Kidney epithelial cell (primary cell): ENCODE results near the gene EPHX1. TPM values are rescaled to one million over a fixed set of nuclear protein-coding genes. Genes with fewer than 3 reads are reported as not detected.

ENCODE experiments used
- DNase-seq: peaks from one replicate; pipeline ENCODE4 v3.0.0-alpha.2; 2010; ENCODE audit warnings: low read depth
- H3K27me3 ChIP-seq: 2 replicates; pipeline ENCODE4 v1.6.0; 2011; ENCODE audit warnings: low read length; ENCODE audit not compliant: control insufficient read depth, insufficient read depth
- H3K36me3 ChIP-seq: 2 replicates; pipeline ENCODE4 v1.5.1; 2011; ENCODE audit warnings: low read length; ENCODE audit not compliant: control insufficient read depth, insufficient read depth
- H3K4me3 ChIP-seq: 2 replicates; pipeline ENCODE4 v1.5.1; 2011; ENCODE audit warnings: low read depth, mild to moderate bottlenecking, control low read depth, low read length
- total RNA-seq: library from RNA; depleted of rRNA; stranded (reverse); fragments of >200 nt; gene quantifications from 2 replicates; pipeline ENCODE4 v1.2.3, GENCODE V29; 2015
- TF ChIP-seq, protein P1 (sequence below): IDR thresholded peaks from 2 replicates; pipeline ENCODE4 v1.5.1; 2011; ENCODE audit warnings: mild to moderate bottlenecking, moderate library complexity, low read length, control low read depth, inconsistent platforms; ENCODE audit not compliant: insufficient read depth, poor library complexity, severe bottlenecking

EPHX1 gene
- total RNA-seq, 1 donor from 2014 or later = 23.6 TPM

- DNase-seq = no peak
- TF ChIP-seq, protein P1, sequence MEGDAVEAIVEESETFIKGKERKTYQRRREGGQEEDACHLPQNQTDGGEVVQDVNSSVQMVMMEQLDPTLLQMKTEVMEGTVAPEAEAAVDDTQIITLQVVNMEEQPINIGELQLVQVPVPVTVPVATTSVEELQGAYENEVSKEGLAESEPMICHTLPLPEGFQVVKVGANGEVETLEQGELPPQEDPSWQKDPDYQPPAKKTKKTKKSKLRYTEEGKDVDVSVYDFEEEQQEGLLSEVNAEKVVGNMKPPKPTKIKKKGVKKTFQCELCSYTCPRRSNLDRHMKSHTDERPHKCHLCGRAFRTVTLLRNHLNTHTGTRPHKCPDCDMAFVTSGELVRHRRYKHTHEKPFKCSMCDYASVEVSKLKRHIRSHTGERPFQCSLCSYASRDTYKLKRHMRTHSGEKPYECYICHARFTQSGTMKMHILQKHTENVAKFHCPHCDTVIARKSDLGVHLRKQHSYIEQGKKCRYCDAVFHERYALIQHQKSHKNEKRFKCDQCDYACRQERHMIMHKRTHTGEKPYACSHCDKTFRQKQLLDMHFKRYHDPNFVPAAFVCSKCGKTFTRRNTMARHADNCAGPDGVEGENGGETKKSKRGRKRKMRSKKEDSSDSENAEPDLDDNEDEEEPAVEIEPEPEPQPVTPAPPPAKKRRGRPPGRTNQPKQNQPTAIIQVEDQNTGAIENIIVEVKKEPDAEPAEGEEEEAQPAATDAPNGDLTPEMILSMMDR = no peak
- Histone ChIP-seq H3K36me3 (no peaks in the 10 kb centered on the region), H3K4me3 (no peak overlapping the region), H3K27me3 (no peaks in the 10 kb centered on the region)
Observed at GRCh38 chr1:225765982-225766674, 43.8 kb upstream of the EPHX1 start.

GRCh38 chr1:225766967-225767633, 42.8 kb upstream of the EPHX1 start:
- H3K36me3 ChIP-seq = no peaks in the 10 kb centered on the region
- DNase-seq = no peak
- no peaks in the 10 kb centered on the region for H3K27me3 ChIP-seq
- no peak overlapping the region for H3K4me3 ChIP-seq
- TF ChIP-seq, protein P1 = no peak

DNA sequence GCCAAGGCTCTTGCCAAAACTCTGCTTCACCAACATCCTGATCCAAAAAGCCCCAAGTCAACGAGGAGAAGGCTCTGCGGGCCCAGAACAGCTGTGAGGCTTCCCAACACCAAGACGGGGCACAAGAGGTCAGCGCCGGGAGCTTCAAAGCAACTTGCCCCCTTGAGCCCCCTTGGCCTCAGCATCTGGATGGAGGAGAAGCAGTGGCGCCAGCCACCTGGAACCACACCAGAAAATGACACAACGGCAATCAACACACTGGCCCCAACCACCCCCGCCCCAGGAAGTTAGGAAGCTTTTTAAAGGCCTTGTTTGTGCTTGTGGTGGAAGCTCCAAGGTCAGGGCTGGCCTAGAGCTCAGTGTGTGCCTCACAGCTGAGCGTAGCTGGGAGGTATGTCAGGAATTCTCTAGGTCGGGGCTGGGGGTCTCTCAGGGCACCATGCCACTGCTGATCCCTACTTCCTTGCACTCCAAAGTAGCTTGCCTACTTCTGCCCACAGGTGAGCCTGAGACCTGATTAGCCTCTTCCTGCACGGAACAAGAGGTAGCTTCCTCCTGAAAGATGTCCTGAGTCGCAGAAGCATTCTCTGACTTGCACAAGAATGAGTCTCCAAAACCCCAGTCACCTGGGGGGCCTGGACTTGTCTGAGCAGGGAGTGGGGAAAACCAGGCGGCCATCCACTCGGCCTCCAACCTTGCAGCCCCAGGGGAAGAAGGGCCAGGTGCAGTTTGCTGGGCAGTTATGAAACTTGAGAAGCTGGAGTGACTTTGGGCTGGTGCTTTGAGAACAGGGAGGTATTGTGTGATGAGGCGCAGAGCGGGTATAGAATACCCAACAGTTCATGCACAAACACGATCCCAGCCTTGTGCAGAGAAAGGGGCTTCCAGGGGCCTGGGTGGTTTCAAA, 42.0 kb upstream of the EPHX1 start:
- no peaks in the 10 kb centered on the region for H3K36me3 ChIP-seq
- no peak for DNase-seq
- H3K4me3 ChIP-seq = no peak overlapping the region
- H3K27me3 ChIP-seq = no peaks in the 10 kb centered on the region
- TF ChIP-seq, protein P1 = no peak

- H3K27me3 ChIP-seq = no peaks in the 10 kb centered on the region
- DNase-seq = no peak
- TF ChIP-seq, protein P1 = no peak
- H3K4me3 ChIP-seq = no peak overlapping the region
- H3K36me3 ChIP-seq = no peaks in the 10 kb centered on the region
Observed at GRCh38 chr1:225768662-225769426, 41.1 kb upstream of the EPHX1 start.

- TF ChIP-seq, protein P1 = no peak
- no peaks in the 10 kb centered on the region for H3K36me3 ChIP-seq
- H3K27me3 ChIP-seq = no peaks in the 10 kb centered on the region
- no peak for DNase-seq
- no peak overlapping the region for H3K4me3 ChIP-seq
Observed at GRCh38 chr1:225769687-225770086, 40.2 kb upstream of the EPHX1 start.
